Erythroblast (primary cell): ENCODE measurements around the gene TMEM221.
A peak's percentile ranks its signal among the peaks of the same experiment; 100 is the strongest.

Experiments used
- DNase-seq, 2 experiments: peaks; one replicate each; lab custom pipeline; 2025; lab: John Stamatoyannopoulos, UW
- GATA1 ChIP-seq: IDR thresholded peaks from 2 replicates; pipeline ENCODE4 v1.6.1; 2011; ENCODE audit warnings: low read depth, mild to moderate bottlenecking, control low read depth, low read length, moderate library complexity
- POLR2A ChIP-seq: IDR thresholded peaks from 2 replicates; pipeline ENCODE4 v1.6.1; 2011; ENCODE audit warnings: mild to moderate bottlenecking, low read length

TMEM221 gene

GRCh38 chr19:17419154-17419620, 29.3 kb downstream of the TMEM221 start:
- no peak for TF ChIP-seq GATA1
- TF ChIP-seq POLR2A, result no peak
- DNase-seq, result no peak

- DNase-seq, result no peak
- TF ChIP-seq GATA1, result no peak
- no peak for TF ChIP-seq POLR2A
These were observed 29.8 kb downstream of the TMEM221 start for GRCh38 chr19:17418710-17419109.

GRCh38 chr19:17415121-17415520, 33.3 kb downstream of the TMEM221 start:
- DNase-seq, result no peak

GRCh38 chr19:17414097-17414496, 34.4 kb downstream of the TMEM221 start:
- DNase-seq, result no peak
- TF ChIP-seq GATA1 (no peak), POLR2A (no peak)

More at GRCh38 chr19:17415121-17415520, 33.3 kb downstream of the TMEM221 start:
- TF ChIP-seq GATA1 (no peak), POLR2A (no peak)

- TF ChIP-seq GATA1 (no peak), POLR2A (no peak)
- DNase-seq, result no peak
These were observed 36.7 kb downstream of the TMEM221 start for GRCh38 chr19:17411801-17412200.

- DNase-seq, result no peak
- no peak for TF ChIP-seq GATA1
- TF ChIP-seq POLR2A, result no peak
These were observed 38.5 kb downstream of the TMEM221 start for GRCh38 chr19:17409990-17410389.

GRCh38 chr19:17406887-17407196, 41.6 kb downstream of the TMEM221 start:
- no peak for TF ChIP-seq GATA1
- peak in 1 of 2 experiments; percentile 49 for DNase-seq

GRCh38 chr19:17406046-17406886, 42.2 kb downstream of the TMEM221 start:
- TF ChIP-seq GATA1, result no peak
- TF ChIP-seq POLR2A, result no peak
- DNase-seq, result peak in 1 of 2 experiments; percentile 53

- TF ChIP-seq GATA1 (no peak), POLR2A (peak; percentile 83)
- peak; percentile 91 to 92 for DNase-seq
These were observed 43.0 kb downstream of the TMEM221 start, which contains the start of gene BST2 for GRCh38 chr19:17405250-17406045. Gene BST2 (minus strand): TSS chr19:17405630. CDS start chr19:17405575, 55 bp downstream.

GRCh38 chr19:17404621-17405249, 43.7 kb downstream of the TMEM221 start:
- DNase-seq, result no peak
- TF ChIP-seq POLR2A (no peak), GATA1 (no peak)

- no peak for TF ChIP-seq POLR2A
- TF ChIP-seq GATA1, result no peak
These were observed 44.5 kb downstream of the TMEM221 start for GRCh38 chr19:17404015-17404414.

GRCh38 chr19:17402982-17403855, 45.2 kb downstream of the TMEM221 start:
- peak; percentile 73 to 86 for DNase-seq

More at GRCh38 chr19:17404015-17404414, 44.5 kb downstream of the TMEM221 start:
- no peak for DNase-seq

GRCh38 chr19:17401628-17402027, 46.8 kb downstream of the TMEM221 start:
- DNase-seq, result no peak

More at GRCh38 chr19:17402982-17403855, 45.2 kb downstream of the TMEM221 start:
- TF ChIP-seq GATA1 (no peak), POLR2A (no peak)

More at GRCh38 chr19:17401628-17402027, 46.8 kb downstream of the TMEM221 start:
- TF ChIP-seq POLR2A (no peak), GATA1 (no peak)
